GM23248 (cell line): Measurements from ENCODE around the gene ARFGEF3.

Source experiments
- EZH2 ChIP-seq: fragments of 200-600 bp; sonication (generic); IDR thresholded peaks from 2 replicates; pipeline ENCODE4 v1.6.1; 2018; ENCODE audit warnings: antibody characterized with exemption, mild to moderate bottlenecking; ENCODE audit not compliant: insufficient read depth, poor library complexity, severe bottlenecking
- EZH2phosphoT487 ChIP-seq: fragments of 200-600 bp; sonication (generic); IDR thresholded peaks from 2 replicates; pipeline ENCODE4 v1.6.1; 2018; ENCODE audit warnings: antibody characterized with exemption, moderate library complexity, mild to moderate bottlenecking, low read depth; ENCODE audit not compliant: insufficient read depth

- no peak for TF ChIP-seq EZH2
- no peak for TF ChIP-seq EZH2phosphoT487
Observed at GRCh38 chr6:138374230-138374629, 212.5 kb downstream of the ARFGEF3 start.
